ENCODE results near the gene FAM9B.
"Not testable (repeated sequence)": the region's sequence is repeated elsewhere in the genome, so short reads cannot be mapped to it uniquely, and the experiment has no call there.

The FAM9B gene

GRCh38 chrX:9033989-9034388, at the start of gene FAM9B:
TSS of gene FAM9B (minus strand) at chrX:9034127. CDS start at chrX:9032986, 1,141 bp downstream.
- DNase-seq (ENCODE audit: low spot score): no peak

- DNase-seq (ENCODE audit: low spot score): no peak
Measured at GRCh38 chrX:9081271-9081670, 47.3 kb upstream of the FAM9B start.

GRCh38 chrX:9074326-9074725, 40.4 kb upstream of the FAM9B start:
- no peak for DNase-seq (ENCODE audit: low spot score)

- DNase-seq (ENCODE audit: low spot score): no peak
Measured at GRCh38 chrX:9072281-9072680, 38.4 kb upstream of the FAM9B start.

GRCh38 chrX:9071031-9071650, 37.2 kb upstream of the FAM9B start:
- no peak for DNase-seq (ENCODE audit: low spot score)

- no peak for DNase-seq (ENCODE audit: low spot score)
Measured at GRCh38 chrX:9069573-9069972, 35.6 kb upstream of the FAM9B start.

- DNase-seq (ENCODE audit: low spot score): no peak
Measured at GRCh38 chrX:9064694-9065093, 30.8 kb upstream of the FAM9B start.

GRCh38 chrX:9062641-9063040, 28.7 kb upstream of the FAM9B start:
- DNase-seq (ENCODE audit: low spot score): no peak

GRCh38 chrX:9055354-9055753, 21.4 kb upstream of the FAM9B start:
- no peak for DNase-seq (ENCODE audit: low spot score)

- DNase-seq (ENCODE audit: low spot score): no peak
Measured at GRCh38 chrX:9052081-9052480, 18.2 kb upstream of the FAM9B start.

- no peak for DNase-seq (ENCODE audit: low spot score)
Measured at GRCh38 chrX:9050331-9050730, 16.4 kb upstream of the FAM9B start.

GRCh38 chrX:9048801-9049200, 14.9 kb upstream of the FAM9B start:
- DNase-seq (ENCODE audit: low spot score): no peak

GRCh38 chrX:9038244-9038643, 4.3 kb upstream of the FAM9B start:
- DNase-seq (ENCODE audit: low spot score): no peak

- DNase-seq (ENCODE audit: low spot score): no peak
Measured at GRCh38 chrX:9037296-9037695, 3.4 kb upstream of the FAM9B start.

GRCh38 chrX:9033586-9033985, 341 bp downstream of the FAM9B start:
- no peak for DNase-seq (ENCODE audit: low spot score)

GRCh38 chrX:9033179-9033578, 748 bp downstream of the FAM9B start:
- DNase-seq (ENCODE audit: low spot score): no peak

- no peak for DNase-seq (ENCODE audit: low spot score)
Measured at GRCh38 chrX:9023293-9023692, 10.6 kb downstream of the FAM9B start.

GRCh38 chrX:9019151-9019550, 14.8 kb downstream of the FAM9B start:
- DNase-seq (ENCODE audit: low spot score): no peak

GRCh38 chrX:9018332-9018731, 15.6 kb downstream of the FAM9B start:
- not testable (repeated sequence) for DNase-seq (ENCODE audit: low spot score)

- DNase-seq (ENCODE audit: low spot score): no peak
Measured at GRCh38 chrX:9003041-9003440, 30.9 kb downstream of the FAM9B start.

GRCh38 chrX:8988446-8988845, 45.5 kb downstream of the FAM9B start:
- DNase-seq (ENCODE audit: low spot score): no peak

GRCh38 chrX:8987672-8988250, 46.2 kb downstream of the FAM9B start:
- no peak for DNase-seq (ENCODE audit: low spot score)

GRCh38 chrX:8984231-8984630, 49.7 kb downstream of the FAM9B start:
- no peak for DNase-seq (ENCODE audit: low spot score)

- DNase-seq (ENCODE audit: low spot score): no peak
Measured at GRCh38 chrX:8981723-8982122, 52.2 kb downstream of the FAM9B start.

All from RKO (cell line).